ENCODE results near the gene CNOT10.
A peak's percentile ranks its signal among the peaks of the same experiment; 100 is the strongest.
"Not testable (repeated sequence)": the region's sequence is repeated elsewhere in the genome, so short reads cannot be mapped to it uniquely, and the experiment has no call there.

Gene CNOT10

DNA sequence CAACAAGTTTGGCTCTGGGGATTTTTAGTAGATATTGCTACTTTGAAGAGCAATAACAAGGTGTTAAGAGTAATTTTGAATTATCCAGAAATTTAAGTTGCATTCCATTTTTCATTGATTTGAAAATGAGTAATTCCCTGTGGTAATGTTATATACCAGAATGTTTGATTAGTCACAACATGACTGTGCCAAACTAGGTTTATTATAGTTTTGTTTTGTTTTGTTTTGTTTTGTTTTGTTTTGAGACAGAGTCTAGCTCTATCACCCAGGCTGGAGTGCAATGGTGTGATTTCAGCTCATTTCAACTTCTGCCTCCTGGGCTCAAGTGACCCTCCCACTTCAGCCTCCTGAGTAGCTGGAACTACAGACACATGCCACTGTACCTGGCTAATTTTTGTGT is 40.7 kb downstream of the CNOT10 start:
- TF ChIP-seq, protein P1, sequence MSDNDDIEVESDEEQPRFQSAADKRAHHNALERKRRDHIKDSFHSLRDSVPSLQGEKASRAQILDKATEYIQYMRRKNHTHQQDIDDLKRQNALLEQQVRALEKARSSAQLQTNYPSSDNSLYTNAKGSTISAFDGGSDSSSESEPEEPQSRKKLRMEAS (IDR thresholded peaks at IDR 0.05; ENCODE audit: low read depth, low read length): no peak
- TF ChIP-seq POLR2A (IDR thresholded peaks at IDR 0.05; ENCODE audit: extremely low read depth, insufficient read length) (no peak), MYC (IDR thresholded peaks at IDR 0.05; ENCODE audit: low read depth, low read length) (no peak)
- TF ChIP-seq, protein P2, sequence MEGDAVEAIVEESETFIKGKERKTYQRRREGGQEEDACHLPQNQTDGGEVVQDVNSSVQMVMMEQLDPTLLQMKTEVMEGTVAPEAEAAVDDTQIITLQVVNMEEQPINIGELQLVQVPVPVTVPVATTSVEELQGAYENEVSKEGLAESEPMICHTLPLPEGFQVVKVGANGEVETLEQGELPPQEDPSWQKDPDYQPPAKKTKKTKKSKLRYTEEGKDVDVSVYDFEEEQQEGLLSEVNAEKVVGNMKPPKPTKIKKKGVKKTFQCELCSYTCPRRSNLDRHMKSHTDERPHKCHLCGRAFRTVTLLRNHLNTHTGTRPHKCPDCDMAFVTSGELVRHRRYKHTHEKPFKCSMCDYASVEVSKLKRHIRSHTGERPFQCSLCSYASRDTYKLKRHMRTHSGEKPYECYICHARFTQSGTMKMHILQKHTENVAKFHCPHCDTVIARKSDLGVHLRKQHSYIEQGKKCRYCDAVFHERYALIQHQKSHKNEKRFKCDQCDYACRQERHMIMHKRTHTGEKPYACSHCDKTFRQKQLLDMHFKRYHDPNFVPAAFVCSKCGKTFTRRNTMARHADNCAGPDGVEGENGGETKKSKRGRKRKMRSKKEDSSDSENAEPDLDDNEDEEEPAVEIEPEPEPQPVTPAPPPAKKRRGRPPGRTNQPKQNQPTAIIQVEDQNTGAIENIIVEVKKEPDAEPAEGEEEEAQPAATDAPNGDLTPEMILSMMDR (IDR thresholded peaks at IDR 0.05; ENCODE audit: low read depth, low read length): no peak
- DNase-seq (ENCODE audit: low read depth): no peak
- H3K4me3 ChIP-seq (ENCODE audit: low read depth, low read length): no peak overlapping the region

DNA sequence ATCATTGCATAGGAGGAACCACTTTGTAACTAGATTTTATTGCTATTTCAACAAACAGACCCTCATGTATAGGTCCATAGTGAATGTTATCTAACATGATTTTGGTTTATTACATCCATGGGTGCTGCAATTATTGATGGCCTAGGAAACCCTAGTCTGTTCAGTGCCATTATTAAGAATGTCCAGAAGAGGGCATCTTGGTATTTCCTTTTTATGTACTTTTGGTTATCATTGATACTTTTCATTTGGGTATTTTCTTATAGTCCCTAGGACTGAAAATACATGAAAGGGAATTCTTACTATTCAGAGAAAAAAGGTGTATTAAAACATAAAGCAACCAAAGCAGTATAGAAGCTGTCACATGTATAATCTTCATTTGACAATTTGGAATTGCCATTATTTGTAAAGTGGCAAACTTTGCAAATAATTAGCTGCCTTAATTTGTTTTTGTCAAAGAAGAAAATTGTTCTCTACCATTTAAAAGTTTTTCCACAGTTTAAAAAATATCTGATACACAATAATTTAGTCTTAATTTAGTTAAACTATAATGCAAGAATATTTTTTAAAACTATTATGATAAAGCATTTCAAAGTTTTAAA is 48.7 kb downstream of the CNOT10 start:
- TF ChIP-seq POLR2A (IDR thresholded peaks at IDR 0.05; ENCODE audit: extremely low read depth, insufficient read length): no peak
- TF ChIP-seq, protein P1 (IDR thresholded peaks at IDR 0.05; ENCODE audit: low read depth, low read length): no peak
- TF ChIP-seq, protein P2 (IDR thresholded peaks at IDR 0.05; ENCODE audit: low read depth, low read length): peak; percentile 39
- no peak for TF ChIP-seq MYC (IDR thresholded peaks at IDR 0.05; ENCODE audit: low read depth, low read length)
- DNase-seq (ENCODE audit: low read depth): peak; percentile 64
- no peak overlapping the region for H3K4me3 ChIP-seq (ENCODE audit: low read depth, low read length)

DNA sequence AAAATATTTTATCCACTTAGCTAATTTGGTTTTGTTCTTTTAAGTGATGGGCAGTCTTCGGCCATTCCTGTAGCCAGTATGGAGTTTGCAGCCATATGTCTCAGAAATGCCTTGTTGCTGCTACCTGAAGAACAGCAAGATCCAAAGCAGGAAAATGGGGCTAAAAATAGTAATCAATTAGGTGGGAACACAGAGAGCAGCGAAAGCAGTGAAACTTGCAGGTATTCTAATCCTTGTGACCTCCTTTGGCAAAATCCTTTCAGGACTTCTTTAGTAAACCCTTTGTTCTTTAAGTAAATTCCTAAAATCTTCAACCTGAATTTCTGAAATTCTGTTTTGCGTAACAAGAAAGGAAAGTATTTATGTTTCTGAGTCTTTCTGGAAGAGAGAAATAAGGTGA is 49.8 kb downstream of the CNOT10 start:
- no peak overlapping the region for H3K4me3 ChIP-seq (ENCODE audit: low read depth, low read length)
- no peak for TF ChIP-seq MYC (IDR thresholded peaks at IDR 0.05; ENCODE audit: low read depth, low read length)
- TF ChIP-seq, protein P2 (IDR thresholded peaks at IDR 0.05; ENCODE audit: low read depth, low read length): no peak
- TF ChIP-seq POLR2A (IDR thresholded peaks at IDR 0.05; ENCODE audit: extremely low read depth, insufficient read length): no peak
- TF ChIP-seq, protein P1 (IDR thresholded peaks at IDR 0.05; ENCODE audit: low read depth, low read length): no peak
- DNase-seq (ENCODE audit: low read depth): no peak

DNA sequence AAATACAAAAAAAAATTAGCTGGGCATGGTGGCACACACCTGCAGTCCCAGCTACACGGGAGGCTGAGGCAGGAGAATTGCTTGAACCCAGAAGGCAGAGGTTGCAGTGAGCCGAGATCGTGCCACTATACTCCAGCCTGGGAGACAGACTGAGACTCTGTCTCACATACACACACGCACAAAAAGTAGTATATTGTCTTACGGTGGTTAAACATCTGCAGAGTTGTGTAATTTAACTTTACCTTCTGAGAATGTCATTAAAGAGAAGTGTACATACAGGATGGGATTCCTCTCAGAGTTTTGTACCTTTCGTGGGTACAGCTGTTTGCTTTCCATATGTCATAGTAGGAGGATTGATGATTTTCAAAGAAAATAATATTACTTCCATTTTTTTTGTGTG is 58.5 kb downstream of the CNOT10 start:
- not testable (repeated sequence) for DNase-seq (ENCODE audit: low read depth); H3K4me3 ChIP-seq (ENCODE audit: low read depth, low read length)

DNA sequence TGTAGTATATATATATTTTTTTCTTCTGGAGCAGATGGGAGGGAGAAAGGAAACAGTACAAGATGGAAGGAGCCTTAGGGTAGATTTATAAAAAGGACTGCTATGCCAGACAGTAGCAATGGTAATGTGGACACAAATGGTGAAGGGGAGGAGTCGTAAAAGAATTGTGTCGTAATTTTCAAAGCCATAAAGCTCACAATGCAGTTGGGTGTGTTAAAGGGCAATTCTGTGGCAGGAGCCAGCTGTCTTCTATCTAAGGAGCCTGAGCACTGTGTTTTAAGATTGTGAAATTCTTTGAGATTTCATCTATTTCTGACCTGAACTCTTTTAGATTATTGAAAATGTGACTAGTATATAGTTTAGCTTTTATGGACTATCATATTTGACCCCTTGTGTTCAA is 58.9 kb downstream of the CNOT10 start:
- H3K4me3 ChIP-seq (ENCODE audit: low read depth, low read length): no peak overlapping the region
- DNase-seq (ENCODE audit: low read depth): peak; percentile 87
- TF ChIP-seq, protein P2 (IDR thresholded peaks at IDR 0.05; ENCODE audit: low read depth, low read length): no peak
- TF ChIP-seq, protein P1 (IDR thresholded peaks at IDR 0.05; ENCODE audit: low read depth, low read length): 0 out of 2 replicates have a peak, but pooled peaks have one; percentile 18

DNA sequence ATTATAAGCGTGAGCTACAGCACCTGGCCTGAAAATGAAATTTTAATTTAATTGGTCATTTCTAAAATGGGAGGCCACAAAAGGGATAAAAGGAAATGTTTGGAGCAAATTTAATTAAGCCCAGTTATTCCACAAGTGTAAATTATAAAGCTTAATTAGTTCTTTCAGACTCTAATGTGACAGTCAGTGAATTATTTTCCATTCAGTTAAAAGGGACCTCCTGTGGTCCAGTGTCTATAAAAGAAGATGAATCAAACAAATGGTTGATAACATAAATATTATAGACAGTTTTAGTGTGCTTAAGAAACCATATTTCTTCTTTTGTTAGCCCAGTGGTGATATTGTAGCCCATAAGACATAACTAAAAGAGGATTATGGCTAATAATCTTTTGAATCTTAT is 66.4 kb downstream of the CNOT10 start:
- DNase-seq (ENCODE audit: low read depth): no peak
- no peak for TF ChIP-seq POLR2A (IDR thresholded peaks at IDR 0.05; ENCODE audit: extremely low read depth, insufficient read length)
- TF ChIP-seq MYC (IDR thresholded peaks at IDR 0.05; ENCODE audit: low read depth, low read length): no peak
- TF ChIP-seq, protein P1 (IDR thresholded peaks at IDR 0.05; ENCODE audit: low read depth, low read length): no peak
- TF ChIP-seq, protein P2 (IDR thresholded peaks at IDR 0.05; ENCODE audit: low read depth, low read length): no peak
- no peak overlapping the region for H3K4me3 ChIP-seq (ENCODE audit: low read depth, low read length)

Data from NB4 (cell line).